Thoracic aorta (tissue), 2 donors: Measurements from ENCODE around the gene U2AF2. TPM values are rescaled to one million over a fixed set of nuclear protein-coding genes. Genes with fewer than 3 reads are reported as not detected.

Experiments
- ATAC-seq: fragments of 150-250 bp; one replicate; pipeline ENCODE4 v1.8.0; 2017; ENCODE audit warnings: low read depth; ENCODE audit not compliant: insufficient number of reproducible peaks, low FRiP score
- DNase-seq: peaks from one replicate; pipeline ENCODE4 v3.0.0-alpha.2; 2020; ENCODE audit warnings: low spot score
- H3K27ac ChIP-seq, 2 donors: fragments of 200-600 bp; sonication (generic); 1 replicate in 1 of 2; 2 replicates in 1 of 2; pipeline ENCODE4 v1.5.1; 2016; ENCODE audit warnings: mild to moderate bottlenecking in 2 of 2, moderate library complexity in 2 of 2
- H3K27me3 ChIP-seq: fragments of 200-600 bp; sonication (generic); replicated peaks from 2 replicates; pipeline ENCODE4 v1.6.0; 2016; ENCODE audit warnings: mild to moderate bottlenecking; ENCODE audit not compliant: insufficient read depth
- H3K36me3 ChIP-seq: fragments of 200-600 bp; sonication (generic); one replicate; pipeline ENCODE4 v1.5.1; 2016
- H3K4me1 ChIP-seq, 2 donors: fragments of 200-600 bp; sonication (generic); 1 replicate in 1 of 2; 2 replicates in 1 of 2; pipeline versions ENCODE4 v1.5.1 to v1.6.0; 2016; ENCODE audit warnings: low read depth in 2 of 2, mild to moderate bottlenecking in 1 of 2; ENCODE audit not compliant: control insufficient read depth in 1 of 2
- H3K4me3 ChIP-seq: fragments of 200-600 bp; sonication (generic); 2 replicates; pipeline ENCODE4 v1.5.1; 2016; ENCODE audit warnings: mild to moderate bottlenecking
- H3K9me3 ChIP-seq: fragments of 200-600 bp; sonication (generic); 2 replicates; pipeline ENCODE4 v1.5.1; 2016
- total RNA-seq, 2 donors: library from RNA; depleted of rRNA; stranded (reverse); fragments of >200 nt; gene quantifications; one replicate each; pipeline versions ENCODE4 v1.1.0 to v1.2.3, GENCODE V29; 2016
- TF ChIP-seq, protein P1 (sequence below): fragments of 200-600 bp; sonication (generic); IDR thresholded peaks from one replicate; pipeline ENCODE4 v1.5.1; 2019; ENCODE audit warnings: antibody characterized with exemption

The U2AF2 gene
- total RNA-seq, 2 donors from 2014 or later, result 77.3 to 106 TPM

DNA sequence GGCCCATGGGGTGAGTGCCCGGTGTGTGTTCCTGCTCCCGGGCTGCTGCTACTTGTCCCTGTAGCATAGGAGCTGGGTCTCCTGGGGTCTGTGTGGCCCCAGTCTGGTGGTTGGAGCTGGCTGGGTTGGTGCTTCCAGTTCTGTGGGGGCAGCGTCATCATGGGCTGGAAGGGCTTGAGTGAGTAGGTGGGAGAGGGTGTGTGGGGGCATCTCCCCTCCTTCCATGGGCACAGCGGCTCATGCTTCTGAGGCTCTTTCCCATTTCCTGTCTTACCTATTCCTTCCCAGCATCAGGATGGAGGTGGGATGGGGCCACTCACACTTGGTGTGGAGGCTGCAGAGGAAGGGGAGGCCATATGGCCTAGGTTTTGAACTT is 12.2 kb downstream of the U2AF2 start:
- H3K27me3 ChIP-seq, result no peaks in the 10 kb centered on the region
- H3K27ac ChIP-seq, result no peak overlapping the region
- no peaks in the 10 kb centered on the region for H3K9me3 ChIP-seq
- no peak for DNase-seq
- H3K36me3 ChIP-seq, result peaks cover 83% of the 10 kb centered on the region
- H3K4me3 ChIP-seq, result no peak overlapping the region
- H3K4me1 ChIP-seq, result no peaks in the 10 kb centered on the region
- ATAC-seq, result no peak
- TF ChIP-seq, protein P1, sequence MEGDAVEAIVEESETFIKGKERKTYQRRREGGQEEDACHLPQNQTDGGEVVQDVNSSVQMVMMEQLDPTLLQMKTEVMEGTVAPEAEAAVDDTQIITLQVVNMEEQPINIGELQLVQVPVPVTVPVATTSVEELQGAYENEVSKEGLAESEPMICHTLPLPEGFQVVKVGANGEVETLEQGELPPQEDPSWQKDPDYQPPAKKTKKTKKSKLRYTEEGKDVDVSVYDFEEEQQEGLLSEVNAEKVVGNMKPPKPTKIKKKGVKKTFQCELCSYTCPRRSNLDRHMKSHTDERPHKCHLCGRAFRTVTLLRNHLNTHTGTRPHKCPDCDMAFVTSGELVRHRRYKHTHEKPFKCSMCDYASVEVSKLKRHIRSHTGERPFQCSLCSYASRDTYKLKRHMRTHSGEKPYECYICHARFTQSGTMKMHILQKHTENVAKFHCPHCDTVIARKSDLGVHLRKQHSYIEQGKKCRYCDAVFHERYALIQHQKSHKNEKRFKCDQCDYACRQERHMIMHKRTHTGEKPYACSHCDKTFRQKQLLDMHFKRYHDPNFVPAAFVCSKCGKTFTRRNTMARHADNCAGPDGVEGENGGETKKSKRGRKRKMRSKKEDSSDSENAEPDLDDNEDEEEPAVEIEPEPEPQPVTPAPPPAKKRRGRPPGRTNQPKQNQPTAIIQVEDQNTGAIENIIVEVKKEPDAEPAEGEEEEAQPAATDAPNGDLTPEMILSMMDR, result no peak

DNA sequence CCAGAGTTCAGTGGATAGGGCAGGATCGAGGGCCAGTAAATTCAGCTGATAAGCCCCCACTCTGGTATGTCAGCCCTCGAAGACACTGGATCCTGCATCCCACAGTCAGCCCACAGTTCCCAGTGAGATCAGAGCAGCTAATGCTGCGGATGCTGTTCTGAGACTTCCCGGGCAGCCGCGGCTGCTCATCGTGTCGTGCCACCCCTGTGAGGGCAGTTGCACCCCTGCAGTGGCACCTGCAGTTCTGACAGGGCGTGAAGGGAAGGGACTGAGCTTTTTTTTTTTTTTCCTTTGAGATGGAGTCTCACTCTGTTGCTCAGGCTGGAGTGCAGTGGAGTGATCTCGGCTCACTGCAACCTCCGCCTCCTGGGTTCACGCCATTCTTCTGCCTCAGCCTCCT is 12.7 kb downstream of the U2AF2 start:
- no peak for DNase-seq
- Histone ChIP-seq H3K4me3 (no peak overlapping the region), H3K27ac (no peak overlapping the region), H3K4me1 (no peaks in the 10 kb centered on the region), H3K9me3 (no peaks in the 10 kb centered on the region), H3K27me3 (no peaks in the 10 kb centered on the region), H3K36me3 (peaks cover 78% of the 10 kb centered on the region)
- ATAC-seq, result no peak
- TF ChIP-seq, protein P1, result no peak

DNA sequence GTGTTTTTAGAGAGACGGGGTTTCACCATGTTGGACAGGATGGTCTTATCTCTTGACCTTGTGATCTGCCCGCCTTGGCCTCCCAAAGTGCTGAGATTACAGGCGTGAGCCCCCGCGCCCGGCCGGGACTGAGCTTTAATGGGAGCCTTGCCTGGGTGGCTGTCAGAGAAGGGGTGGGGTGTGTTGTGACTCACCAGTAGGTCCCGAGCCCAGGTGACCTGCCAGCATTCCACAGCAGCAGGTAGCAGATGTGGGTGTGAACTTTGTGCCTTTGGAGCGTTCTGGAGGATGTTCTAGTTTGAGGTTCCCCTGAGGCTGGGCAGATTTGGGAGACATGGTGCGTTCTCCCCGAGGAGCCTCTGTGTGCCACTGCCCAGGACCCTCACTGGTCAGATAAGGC is 13.1 kb downstream of the U2AF2 start:
- Histone ChIP-seq H3K36me3 (peaks cover 77% of the 10 kb centered on the region), H3K4me1 (no peaks in the 10 kb centered on the region), H3K9me3 (no peaks in the 10 kb centered on the region), H3K27ac (no peak overlapping the region), H3K4me3 (no peak overlapping the region), H3K27me3 (no peaks in the 10 kb centered on the region)
- TF ChIP-seq, protein P1, result no peak
- no peak for ATAC-seq
- no peak for DNase-seq

DNA sequence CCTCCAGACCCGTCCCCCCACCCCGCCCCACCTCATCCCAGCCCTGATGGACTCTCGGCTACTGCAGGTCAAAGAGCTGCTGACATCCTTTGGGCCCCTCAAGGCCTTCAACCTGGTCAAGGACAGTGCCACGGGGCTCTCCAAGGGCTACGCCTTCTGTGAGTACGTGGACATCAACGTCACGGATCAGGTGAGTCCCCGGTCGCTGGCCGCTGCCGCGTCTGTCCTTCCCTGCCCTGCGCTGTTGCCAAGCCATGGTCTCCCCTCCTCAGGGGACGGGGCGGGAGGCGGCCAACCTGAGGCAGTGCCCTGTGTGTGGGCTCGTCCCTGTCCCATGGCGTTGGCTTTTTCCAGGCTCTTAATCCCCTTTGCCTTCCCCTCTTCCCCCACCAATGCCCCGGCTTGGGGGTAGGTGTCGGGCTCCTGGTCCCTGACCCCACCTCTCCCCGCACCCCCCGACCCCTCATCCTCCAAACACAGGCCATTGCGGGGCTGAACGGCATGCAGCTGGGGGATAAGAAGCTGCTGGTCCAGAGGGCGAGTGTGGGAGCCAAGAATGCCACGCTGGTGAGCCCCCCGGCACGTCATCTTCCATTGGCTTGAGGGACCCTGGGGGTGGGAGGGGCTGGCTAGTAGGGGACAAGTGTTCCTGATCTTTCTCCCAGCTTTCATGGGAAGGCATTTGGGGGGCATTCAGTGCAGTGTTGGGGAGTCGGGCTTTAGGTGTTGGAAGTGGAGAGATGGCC is 13.9 kb downstream of the U2AF2 start:
- no peak for ATAC-seq
- no peaks in the 10 kb centered on the region for H3K4me1 ChIP-seq
- H3K9me3 ChIP-seq, result no peaks in the 10 kb centered on the region
- DNase-seq, result no peak
- TF ChIP-seq, protein P1, result no peak
- H3K27ac ChIP-seq, result no peak overlapping the region
- no peak overlapping the region for H3K4me3 ChIP-seq
- H3K36me3 ChIP-seq, result peaks cover 75% of the 10 kb centered on the region
- no peaks in the 10 kb centered on the region for H3K27me3 ChIP-seq

DNA sequence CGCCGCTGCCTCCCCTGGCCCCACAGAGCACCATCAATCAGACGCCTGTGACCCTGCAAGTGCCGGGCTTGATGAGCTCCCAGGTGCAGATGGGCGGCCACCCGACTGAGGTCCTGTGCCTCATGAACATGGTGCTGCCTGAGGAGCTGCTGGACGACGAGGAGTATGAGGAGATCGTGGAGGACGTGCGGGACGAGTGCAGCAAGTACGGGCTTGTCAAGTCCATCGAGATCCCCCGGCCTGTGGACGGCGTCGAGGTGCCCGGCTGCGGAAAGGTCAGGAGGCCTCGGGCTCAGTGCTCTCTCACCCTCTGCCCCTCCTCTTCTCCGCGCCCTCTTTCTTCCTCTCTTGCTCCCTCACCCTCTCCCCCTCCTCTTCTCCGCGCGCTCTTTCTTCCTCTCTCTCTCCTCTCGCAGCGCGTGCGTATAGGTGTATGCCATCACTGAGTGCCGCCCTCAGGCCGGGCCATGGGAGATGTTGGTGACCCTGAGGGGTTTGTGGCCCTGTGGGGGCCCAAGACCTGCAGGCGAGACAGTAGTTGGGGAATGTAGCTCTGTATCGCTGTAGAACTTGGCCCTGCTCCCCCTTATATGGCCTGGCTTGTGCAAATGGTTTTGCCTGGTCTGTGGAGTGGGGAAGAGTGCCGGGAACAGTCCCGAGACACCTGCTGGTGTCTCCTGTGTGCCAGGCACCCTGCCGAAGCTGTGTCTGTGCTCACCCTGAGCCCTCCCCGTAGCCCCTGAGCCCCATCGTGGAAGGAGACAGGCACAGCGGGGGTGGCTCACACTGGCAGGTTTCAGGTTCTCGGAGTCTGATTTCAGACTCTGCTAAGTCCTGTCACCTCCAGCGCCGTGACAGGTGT is 14.8 kb downstream of the U2AF2 start:
- TF ChIP-seq, protein P1, result no peak
- no peaks in the 10 kb centered on the region for H3K9me3 ChIP-seq
- DNase-seq (no peak), ATAC-seq (no peak)
- H3K27me3 ChIP-seq, result no peaks in the 10 kb centered on the region
- H3K27ac ChIP-seq, result no peak overlapping the region
- H3K4me3 ChIP-seq, result no peak overlapping the region
- peaks cover 68% of the 10 kb centered on the region for H3K36me3 ChIP-seq
- peaks cover 3 to 5% of the 10 kb centered on the region in 2 donors for H3K4me1 ChIP-seq
